C4-2B (cell line): ENCODE measurements around the gene AIMP2.
"Not testable (repeated sequence)": the region's sequence is repeated elsewhere in the genome, so short reads cannot be mapped to it uniquely, and the experiment has no call there.

Source experiments
- CTCF ChIP-seq: fragments of 450-650 bp; conservative IDR thresholded peaks from 2 replicates; pipeline ENCODE4 v1.5.1; 2017; ENCODE audit warnings: mild to moderate bottlenecking
- ZFX ChIP-seq: fragments of 450-650 bp; IDR thresholded peaks from 2 replicates; pipeline ENCODE4 v1.6.1; 2017

- TF ChIP-seq CTCF, ZFX: not testable (repeated sequence)
Measured at GRCh38 chr7:6007835-6008590, 1.1 kb upstream of the AIMP2 start.
